22Rv1 (cell line): Measurements from ENCODE around the gene TPRX2.

Experiments
- H3K27ac ChIP-seq: fragments of 450-650 bp; 2 replicates; pipeline ENCODE4 v1.5.1; 2017
- CTCF ChIP-seq: fragments of 450-650 bp; IDR thresholded peaks from 2 replicates; pipeline ENCODE4 v1.5.1; 2017; ENCODE audit warnings: mild to moderate bottlenecking
- ZFX ChIP-seq: fragments of 450-650 bp; IDR thresholded peaks from 2 replicates; pipeline ENCODE4 v1.6.1; 2017; ENCODE audit warnings: antibody characterized with exemption, borderline replicate concordance

Gene TPRX2

GRCh38 chr19:47826800-47827199, 32.2 kb upstream of the TPRX2 start:
- H3K27ac ChIP-seq = no peak overlapping the region
- TF ChIP-seq CTCF = no peak
- no peak for TF ChIP-seq ZFX

DNA sequence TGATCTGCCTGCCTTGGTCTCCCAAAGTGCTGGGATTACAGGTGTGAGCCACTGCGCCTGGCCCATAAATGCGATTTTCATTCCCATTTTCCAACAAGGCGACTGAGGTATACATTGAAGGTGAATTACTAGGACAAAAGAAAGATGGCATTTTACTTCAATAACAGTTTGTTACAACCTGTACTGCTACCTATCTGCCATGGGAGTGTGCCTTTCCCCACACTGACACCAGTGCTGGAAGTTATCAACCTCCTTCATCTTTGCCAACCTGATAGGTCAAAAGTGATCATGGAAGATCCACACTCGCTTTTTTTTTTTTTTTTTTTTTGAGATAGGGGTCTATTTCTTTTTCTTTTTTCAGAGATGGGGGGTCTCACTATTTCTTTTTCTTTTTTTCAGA, 26.3 kb upstream of the TPRX2 start:
- TF ChIP-seq ZFX = no peak
- no peak for TF ChIP-seq CTCF

DNA sequence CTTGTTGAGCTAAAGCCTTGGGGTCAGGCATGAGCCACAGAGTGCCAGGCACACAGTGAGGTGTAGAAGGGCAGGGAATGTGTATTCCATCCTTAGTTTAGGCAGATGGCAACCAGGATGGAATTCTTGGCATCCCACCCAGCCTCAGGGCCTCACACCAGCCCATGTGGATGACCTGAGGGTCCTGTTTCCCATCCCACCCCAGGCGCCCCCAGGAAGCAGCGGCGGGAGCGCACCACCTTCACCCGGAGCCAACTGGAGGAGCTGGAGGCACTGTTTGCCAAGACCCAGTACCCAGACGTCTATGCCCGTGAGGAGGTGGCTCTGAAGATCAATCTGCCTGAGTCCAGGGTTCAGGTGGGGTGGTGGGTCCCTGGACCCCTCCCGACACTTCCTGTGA, 23.0 kb upstream of the TPRX2 start:
- H3K27ac ChIP-seq = no peak overlapping the region
- TF ChIP-seq CTCF (no peak), ZFX (no peak)

More for the DNA sequence above, 26.3 kb upstream of the TPRX2 start:
- H3K27ac ChIP-seq = no peak overlapping the region

GRCh38 chr19:47839411-47839810, 19.6 kb upstream of the TPRX2 start:
- H3K27ac ChIP-seq = no peak overlapping the region
- TF ChIP-seq CTCF (no peak), ZFX (no peak)

- no peak for TF ChIP-seq ZFX
- no peak for TF ChIP-seq CTCF
- H3K27ac ChIP-seq = no peak overlapping the region
These were observed 19.1 kb upstream of the TPRX2 start for GRCh38 chr19:47839913-47840312.

DNA sequence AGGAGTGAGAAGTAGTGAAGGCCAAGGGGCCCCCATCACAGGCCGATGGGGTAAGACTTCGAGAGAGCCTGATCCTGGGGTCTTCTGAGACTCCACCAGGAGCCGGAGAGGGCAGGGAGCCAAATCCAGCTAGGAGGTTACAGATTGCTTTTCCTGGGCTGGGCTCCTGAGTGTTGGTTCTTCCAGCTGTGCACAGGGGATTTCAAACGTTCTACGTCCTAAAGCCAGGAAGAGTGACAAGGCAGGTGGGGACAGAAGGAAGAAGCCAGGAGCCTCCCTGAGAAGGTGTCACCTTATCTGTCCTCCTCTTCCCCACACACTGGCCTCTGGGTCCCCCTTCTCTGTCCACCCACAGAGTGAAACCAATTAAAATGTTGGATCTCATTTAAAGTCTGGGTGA, 16.1 kb upstream of the TPRX2 start:
- TF ChIP-seq ZFX (no peak), CTCF (no peak)
- no peak overlapping the region for H3K27ac ChIP-seq

GRCh38 chr19:47848425-47848822, 10.6 kb upstream of the TPRX2 start:
- no peak overlapping the region for H3K27ac ChIP-seq
- no peak for TF ChIP-seq ZFX
- no peak for TF ChIP-seq CTCF
